IMR-90 (cell line): Measurements from ENCODE around the gene NLE1. TPM values are rescaled to one million over a fixed set of nuclear protein-coding genes. Genes with fewer than 3 reads are reported as not detected.

Experiments
- ATAC-seq: fragments of 200-7000 bp; cut with Tn5 transposase; 2 replicates; pipeline ENCODE4 v1.9.1; 2020; ENCODE audit warnings: low read depth, mild to moderate bottlenecking, moderate library complexity
- BruUV-seq: library from RNA; stranded (reverse); fragments of 400-500 nt; replicated peaks from 2 replicates; lab custom pipeline; 2021; lab: Mats Ljungman, UMichigan
- CTCF ChIA-PET: fragments of 300-600 bp; formaldehyde crosslinking; extraction: SDS; loops from one replicate; lab custom pipeline; 2021; ENCODE audit warnings: antibody characterized with exemption; lab: Yijun Ruan, JAX
- POLR2A ChIA-PET: fragments of 300-600 bp; sonication (Branson Sonifier 250); formaldehyde crosslinking; loops from one replicate; lab custom pipeline; 2022; ENCODE audit warnings: antibody characterized with exemption; ENCODE audit not compliant: unreplicated experiment; lab: Charles Lee
- DNase-seq: peaks from one replicate; pipeline ENCODE4 v3.0.0; 2013
- H2AFZ ChIP-seq: replicated peaks from 2 replicates; pipeline ENCODE3; 2013; ENCODE audit warnings: low read length, mild to moderate bottlenecking; ENCODE audit not compliant: poor library complexity
- H2AK5ac ChIP-seq: 2 replicates; pipeline ENCODE4 v1.6.1; 2013; ENCODE audit warnings: low read depth, low read length, inconsistent platforms
- H2AK9ac ChIP-seq: replicated peaks from 2 replicates; pipeline ENCODE3; 2013; ENCODE audit warnings: mild to moderate bottlenecking, low read depth, low read length, moderate library complexity; ENCODE audit not compliant: poor library complexity
- H2BK120ac ChIP-seq: 2 replicates; pipeline ENCODE4 v1.6.1; 2013; ENCODE audit warnings: low read depth, low read length, inconsistent platforms
- H2BK15ac ChIP-seq: 3 replicates; pipeline ENCODE4 v1.6.1; 2013; ENCODE audit warnings: low read depth, low read length, inconsistent platforms
- H2BK20ac ChIP-seq: 2 replicates; pipeline ENCODE4 v1.6.1; 2013; ENCODE audit warnings: low read depth, mild to moderate bottlenecking, inconsistent platforms, low read length, moderate library complexity
- H2BK5ac ChIP-seq: 2 replicates; pipeline ENCODE4 v1.6.1; 2013; ENCODE audit warnings: mild to moderate bottlenecking, low read depth, low read length, inconsistent platforms; ENCODE audit not compliant: poor library complexity, severe bottlenecking
- H3K14ac ChIP-seq: replicated peaks from 2 replicates; pipeline ENCODE4 v1.6.1; 2013; ENCODE audit warnings: low read depth, low read length, inconsistent platforms
- H3K18ac ChIP-seq: 2 replicates; pipeline ENCODE4 v1.6.1; 2013; ENCODE audit warnings: low read depth, low read length, control low read depth
- H3K23ac ChIP-seq: 2 replicates; pipeline ENCODE4 v1.6.1; 2013; ENCODE audit warnings: low read depth, low read length, inconsistent platforms
- H3K27ac ChIP-seq: 2 replicates; pipeline ENCODE4 v1.5.1; 2013; ENCODE audit warnings: mild to moderate bottlenecking, control low read depth, low read length; ENCODE audit not compliant: insufficient read depth
- H3K27me3 ChIP-seq: 2 replicates; pipeline ENCODE4 v1.6.1; 2013; ENCODE audit warnings: low read length; ENCODE audit not compliant: control insufficient read depth, insufficient read depth
- H3K36me3 ChIP-seq: 2 replicates; pipeline ENCODE4 v1.6.1; 2013; ENCODE audit warnings: low read length, mixed read lengths; ENCODE audit not compliant: control insufficient read depth, insufficient read depth
- H3K4ac ChIP-seq: 2 replicates; pipeline ENCODE4 v1.6.1; 2013; ENCODE audit warnings: low read depth, low read length, inconsistent platforms
- H3K4me1 ChIP-seq: 2 replicates; pipeline ENCODE4 v1.6.1; 2013; ENCODE audit warnings: low read length, mixed read lengths; ENCODE audit not compliant: control insufficient read depth, insufficient read depth
- H3K4me2 ChIP-seq: 2 replicates; pipeline ENCODE4 v1.6.1; 2013; ENCODE audit warnings: low read depth, mild to moderate bottlenecking, control low read depth, low read length, moderate library complexity
- H3K4me3 ChIP-seq: 2 replicates; pipeline ENCODE4 v1.5.1; 2013; ENCODE audit warnings: low read depth, mild to moderate bottlenecking, control low read depth, low read length, moderate library complexity; ENCODE audit not compliant: insufficient read depth
- H3K56ac ChIP-seq: 2 replicates; pipeline ENCODE4 v1.6.1; 2013; ENCODE audit warnings: low read length, inconsistent platforms; ENCODE audit not compliant: insufficient read depth; ENCODE audit errors: extremely low read depth
- H3K79me1 ChIP-seq, 2 experiments: 2 replicates each; pipeline ENCODE4 v1.6.1; 2013; ENCODE audit warnings: low read length in 2 of 2, inconsistent platforms in 1 of 2, low read depth in 1 of 2
- H3K9ac ChIP-seq: 2 replicates; pipeline ENCODE4 v1.6.1; 2013; ENCODE audit warnings: low read depth, low read length, control low read depth
- H3K9me1 ChIP-seq: 2 replicates; pipeline ENCODE4 v1.6.1; 2013; ENCODE audit warnings: low read length, inconsistent platforms; ENCODE audit not compliant: insufficient read depth
- H3K9me3 ChIP-seq: 2 replicates; pipeline ENCODE4 v1.6.1; 2013; ENCODE audit warnings: low read length; ENCODE audit not compliant: control insufficient read depth, insufficient read depth
- H4K20me1 ChIP-seq: 2 replicates; pipeline ENCODE4 v1.6.1; 2013; ENCODE audit warnings: low read length, inconsistent platforms; ENCODE audit not compliant: insufficient read depth
- H4K5ac ChIP-seq: 2 replicates; pipeline ENCODE4 v1.6.1; 2013; ENCODE audit warnings: mild to moderate bottlenecking, low read depth, low read length, control low read depth
- H4K8ac ChIP-seq, 2 experiments: 2 replicates each; pipeline ENCODE4 v1.6.1; 2013; ENCODE audit warnings: low read depth in 2 of 2, low read length in 2 of 2, control low read depth in 1 of 2, inconsistent platforms in 1 of 2
- H4K91ac ChIP-seq: 2 replicates; pipeline ENCODE4 v1.6.1; 2013; ENCODE audit warnings: low read depth, low read length, inconsistent platforms; ENCODE audit not compliant: insufficient read depth
- BHLHE40 ChIP-seq: fragments of 150-350 bp; IDR thresholded peaks from 2 replicates; pipeline ENCODE4 v1.6.1; 2016; ENCODE audit warnings: mild to moderate bottlenecking, low read depth, low read length
- CEBPB ChIP-seq: IDR thresholded peaks from 2 replicates; pipeline ENCODE4 v1.6.1; 2012; ENCODE audit warnings: low read depth, low read length, improper control_type of control experiment
- CHD1 ChIP-seq: IDR thresholded peaks from 2 replicates; pipeline ENCODE4 v1.6.1; 2012; ENCODE audit warnings: low read depth, low read length, improper control_type of control experiment
- FOS ChIP-seq: fragments of 150-350 bp; IDR thresholded peaks from 2 replicates; pipeline ENCODE4 v1.6.1; 2016; ENCODE audit warnings: low read depth, low read length
- MAFK ChIP-seq: IDR thresholded peaks from 2 replicates; pipeline ENCODE4 v1.6.1; 2012; ENCODE audit warnings: low read depth, low read length, improper control_type of control experiment
- MAZ ChIP-seq: IDR thresholded peaks from 2 replicates; pipeline ENCODE4 v1.6.1; 2012; ENCODE audit warnings: low read depth, mild to moderate bottlenecking, low read length, improper control_type of control experiment, moderate library complexity, borderline replicate concordance
- MXI1 ChIP-seq: IDR thresholded peaks from 2 replicates; pipeline ENCODE4 v1.6.1; 2012; ENCODE audit warnings: low read depth, mild to moderate bottlenecking, low read length, moderate library complexity, borderline replicate concordance
- RAD21 ChIP-seq: IDR thresholded peaks from 2 replicates; pipeline ENCODE4 v1.6.1; 2012; ENCODE audit warnings: low read length, improper control_type of control experiment
- RCOR1 ChIP-seq: IDR thresholded peaks from 2 replicates; pipeline ENCODE4 v1.6.1; 2012; ENCODE audit warnings: mild to moderate bottlenecking, low read length, improper control_type of control experiment; ENCODE audit not compliant: insufficient replicate concordance
- RFX5 ChIP-seq: IDR thresholded peaks from 2 replicates; pipeline ENCODE4 v1.8.0; 2012; ENCODE audit warnings: low read depth, mild to moderate bottlenecking, low read length, moderate library complexity
- SMC3 ChIP-seq: fragments of 150-350 bp; IDR thresholded peaks from 2 replicates; pipeline ENCODE4 v1.6.1; 2016; ENCODE audit warnings: low read depth, mild to moderate bottlenecking, antibody characterized with exemption, low read length, moderate library complexity
- WGBS, 2 experiments: methylation state at CpG; one replicate each; pipeline versions ENCODE4 v1.1.5 to v1.1.7; 2013; ENCODE audit warnings: missing lambda C conversion rate in 2 of 2; ENCODE audit not compliant: insufficient read length in 1 of 2; ENCODE audit errors: extremely low coverage in 2 of 2; 5-methylcytosine and 5-hydroxymethylcytosine counted together
- dilution Hi-C: fragments of 300-500 bp; cut with HindIII; formaldehyde crosslinking; loops from one replicate; pipeline ENCODE4 v1.14.3; 2018; ENCODE audit warnings: low sequenced_read_pairs; ENCODE audit not compliant: unreplicated experiment
- in situ Hi-C: fragments of 300-500 bp; cut with MboI; formaldehyde crosslinking; loops from 3 replicates; pipeline ENCODE4 v1.14.3; 2019; ENCODE audit warnings: low sequenced_read_pairs, inconsistent platforms, mixed read lengths
- intact Hi-C: fragments of 100-400 bp; cut with micrococcal nuclease; formaldehyde crosslinking; loops from 2 replicates; pipeline ENCODE4 v1.10.0; 2022
- polyA plus RNA-seq, 3 experiments: library from polyadenylated mRNA; depleted of rRNA; stranded (reverse); fragments of >200 nt; gene quantifications; 2 replicates each; pipeline ENCODE4 v1.2.3, GENCODE V29; 2012; ENCODE audit warnings: low replicate concordance in 1 of 3
- total RNA-seq: library from RNA; depleted of rRNA; stranded (reverse); fragments of >200 nt; gene quantifications from 2 replicates; pipeline ENCODE4 v1.2.3, GENCODE V29; 2012
- TF ChIP-seq, protein P1 (sequence below): fragments of 150-350 bp; IDR thresholded peaks from 2 replicates; pipeline ENCODE4 v1.6.1; 2016; ENCODE audit warnings: low read depth, mild to moderate bottlenecking, low read length, moderate library complexity, borderline replicate concordance
- TF ChIP-seq, protein P2 (sequence below): conservative IDR thresholded peaks from 2 replicates; pipeline ENCODE4 v1.5.1; 2012; ENCODE audit warnings: mild to moderate bottlenecking, low read depth, low read length, improper control_type of control experiment
- TF ChIP-seq, protein P3 (sequence below): fragments of 150-350 bp; IDR thresholded peaks from 2 replicates; pipeline ENCODE4 v1.6.1; 2017; ENCODE audit warnings: mild to moderate bottlenecking, antibody characterized with exemption, low read length, low read depth

NLE1 gene
- total and polyA plus RNA-seq, 2 of the 4 experiments (the other 2 are of a cell fraction): 18.6 to 23.7 TPM

DNA sequence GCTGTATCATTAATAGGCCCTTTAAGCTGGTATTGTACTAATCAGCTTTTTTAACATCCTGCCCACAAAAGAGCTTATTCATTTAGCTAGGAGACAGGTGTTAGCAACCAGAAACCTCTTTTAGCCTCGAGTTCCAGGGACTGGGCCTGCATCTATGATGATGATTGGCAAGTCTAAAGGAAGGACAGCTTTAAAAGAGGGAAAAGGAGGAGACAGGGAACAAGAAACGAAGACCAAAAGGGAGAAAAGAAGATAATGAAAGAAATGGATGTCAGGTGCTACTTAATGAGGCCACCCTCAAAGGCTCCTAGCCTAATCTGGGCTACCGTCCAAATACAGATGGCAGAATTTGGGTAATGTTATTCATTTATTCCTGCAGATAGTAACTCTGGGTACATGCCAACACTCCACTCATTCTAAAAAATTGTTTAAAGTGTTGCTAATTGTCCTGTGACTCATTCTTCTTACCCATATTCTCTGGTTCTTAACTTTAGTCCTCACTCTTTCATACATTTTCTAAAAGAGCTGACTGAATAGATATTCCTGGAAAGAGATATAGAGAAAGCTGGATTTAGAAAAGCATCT lies 59.9 kb downstream of the NLE1 start:
- Histone ChIP-seq H2BK5ac (peak overlapping the region; percentile 63), H3K9me3 (no peaks in the 10 kb centered on the region), H3K23ac (no peak overlapping the region), H4K20me1 (peaks cover 8% of the 10 kb centered on the region; the same call in 1 of the 2 replicates), H3K9ac (no peak overlapping the region), H3K4me3 (no peak overlapping the region), H2AK9ac (no peak overlapping the region), H3K27me3 (no peaks in the 10 kb centered on the region), H2AFZ (no peak overlapping the region), H3K4ac (peak overlapping the region; percentile 31; the same call in 1 of the 2 replicates), H2BK15ac (no peak overlapping the region), H3K14ac (no peak overlapping the region), H2BK120ac (0 out of 2 replicates have a peak overlapping the region, but pooled peaks have one; percentile 4), H3K4me2 (peak overlapping the region; percentile 58; the same call in 1 of the 2 replicates), H4K8ac (no peak overlapping the region), H4K5ac (no peak overlapping the region), H3K27ac (no peak overlapping the region), H3K79me1 (peaks cover 21 to 66% of the 10 kb centered on the region in 2 experiments), H2BK20ac (peak overlapping the region; percentile 50; the same call in 1 of the 2 replicates), H3K4me1 (peaks cover 9% of the 10 kb centered on the region; the same call in 1 of the 2 replicates), H3K18ac (no peak overlapping the region; the same call in 1 of the 2 replicates), H3K36me3 (no peaks in the 10 kb centered on the region), H2AK5ac (peak overlapping the region; percentile 9; the same call in 1 of the 2 replicates), H3K9me1 (peaks cover 14% of the 10 kb centered on the region), H3K56ac (no peak overlapping the region), H4K91ac (no peak overlapping the region)
- in situ Hi-C loops: no loop called here
- dilution Hi-C loops: no loop called here
- BruUV-seq: no TSS peak
- DNase-seq: peak; percentile 84
- POLR2A ChIA-PET: no interaction called here
- CTCF ChIA-PET: interaction anchor here (1.0 kb wide), 1 partner anchor 18 kb away, joined by 4 read pairs; no protein-coding TSS in a partner anchor
- ATAC-seq: peak; percentile 70
- WGBS, 2 experiments: no CpG with 5 or more reads among the region's 3 CpGs
- intact Hi-C loops: no loop called here
- TF ChIP-seq RFX5 (no peak), CHD1 (no peak), FOS (0 out of 2 replicates have a peak, but pooled peaks have one; percentile 52), MAZ (no peak), MXI1 (no peak), CEBPB (peak; percentile 21; the same call in 1 of the 2 replicates), RCOR1 (no peak), RAD21 (no peak), SMC3 (no peak), MAFK (peak; percentile 8; the same call in 1 of the 2 replicates), BHLHE40 (no peak; the same call in 1 of the 2 replicates)
- TF ChIP-seq, protein P1, sequence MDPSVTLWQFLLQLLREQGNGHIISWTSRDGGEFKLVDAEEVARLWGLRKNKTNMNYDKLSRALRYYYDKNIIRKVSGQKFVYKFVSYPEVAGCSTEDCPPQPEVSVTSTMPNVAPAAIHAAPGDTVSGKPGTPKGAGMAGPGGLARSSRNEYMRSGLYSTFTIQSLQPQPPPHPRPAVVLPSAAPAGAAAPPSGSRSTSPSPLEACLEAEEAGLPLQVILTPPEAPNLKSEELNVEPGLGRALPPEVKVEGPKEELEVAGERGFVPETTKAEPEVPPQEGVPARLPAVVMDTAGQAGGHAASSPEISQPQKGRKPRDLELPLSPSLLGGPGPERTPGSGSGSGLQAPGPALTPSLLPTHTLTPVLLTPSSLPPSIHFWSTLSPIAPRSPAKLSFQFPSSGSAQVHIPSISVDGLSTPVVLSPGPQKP: no peak
- TF ChIP-seq, protein P2, sequence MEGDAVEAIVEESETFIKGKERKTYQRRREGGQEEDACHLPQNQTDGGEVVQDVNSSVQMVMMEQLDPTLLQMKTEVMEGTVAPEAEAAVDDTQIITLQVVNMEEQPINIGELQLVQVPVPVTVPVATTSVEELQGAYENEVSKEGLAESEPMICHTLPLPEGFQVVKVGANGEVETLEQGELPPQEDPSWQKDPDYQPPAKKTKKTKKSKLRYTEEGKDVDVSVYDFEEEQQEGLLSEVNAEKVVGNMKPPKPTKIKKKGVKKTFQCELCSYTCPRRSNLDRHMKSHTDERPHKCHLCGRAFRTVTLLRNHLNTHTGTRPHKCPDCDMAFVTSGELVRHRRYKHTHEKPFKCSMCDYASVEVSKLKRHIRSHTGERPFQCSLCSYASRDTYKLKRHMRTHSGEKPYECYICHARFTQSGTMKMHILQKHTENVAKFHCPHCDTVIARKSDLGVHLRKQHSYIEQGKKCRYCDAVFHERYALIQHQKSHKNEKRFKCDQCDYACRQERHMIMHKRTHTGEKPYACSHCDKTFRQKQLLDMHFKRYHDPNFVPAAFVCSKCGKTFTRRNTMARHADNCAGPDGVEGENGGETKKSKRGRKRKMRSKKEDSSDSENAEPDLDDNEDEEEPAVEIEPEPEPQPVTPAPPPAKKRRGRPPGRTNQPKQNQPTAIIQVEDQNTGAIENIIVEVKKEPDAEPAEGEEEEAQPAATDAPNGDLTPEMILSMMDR: no peak
- TF ChIP-seq, protein P3, sequence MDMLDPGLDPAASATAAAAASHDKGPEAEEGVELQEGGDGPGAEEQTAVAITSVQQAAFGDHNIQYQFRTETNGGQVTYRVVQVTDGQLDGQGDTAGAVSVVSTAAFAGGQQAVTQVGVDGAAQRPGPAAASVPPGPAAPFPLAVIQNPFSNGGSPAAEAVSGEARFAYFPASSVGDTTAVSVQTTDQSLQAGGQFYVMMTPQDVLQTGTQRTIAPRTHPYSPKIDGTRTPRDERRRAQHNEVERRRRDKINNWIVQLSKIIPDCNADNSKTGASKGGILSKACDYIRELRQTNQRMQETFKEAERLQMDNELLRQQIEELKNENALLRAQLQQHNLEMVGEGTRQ: no peak
